Posterior cingulate gyrus (tissue), 11 donors: Measurements from ENCODE around the gene GREM1.

Source experiments
- DNase-seq, 10 donors: peaks; one replicate each; pipeline versions ENCODE4 v3.0.0 to v3.0.0-alpha.2; 2020 to 2021; ENCODE audit warnings: mixed read lengths in 3 of 10
- intact Hi-C: fragments of 100-400 bp; cut with DNase I; formaldehyde crosslinking; loops from one replicate; pipeline ENCODE4 v1.15.1; 2023

GREM1 gene

GRCh38 chr15:32767236-32767635 lies 49.4 kb downstream of the GREM1 start:
- intact Hi-C loops = no loop called here
- no peak for DNase-seq

GRCh38 chr15:32774022-32774421 lies 56.2 kb downstream of the GREM1 start:
- intact Hi-C loops = no loop called here
- no peak for DNase-seq

GRCh38 chr15:32775103-32775502 lies 57.3 kb downstream of the GREM1 start:
- DNase-seq = no peak
- intact Hi-C loops = no loop called here

- DNase-seq = no peak
- intact Hi-C loops = no loop called here
Observed at GRCh38 chr15:32778391-32779176, 60.8 kb downstream of the GREM1 start.

GRCh38 chr15:32781781-32782180 lies 64.0 kb downstream of the GREM1 start:
- no peak for DNase-seq
- intact Hi-C loops = no loop called here

GRCh38 chr15:32784581-32784980 lies 66.8 kb downstream of the GREM1 start:
- no peak for DNase-seq
- intact Hi-C loops = no loop called here

GRCh38 chr15:32786906-32787305 lies 69.1 kb downstream of the GREM1 start:
- intact Hi-C loops = no loop called here
- DNase-seq = no peak

- DNase-seq = no peak
- intact Hi-C loops = no loop called here
Observed at GRCh38 chr15:32787949-32788348, 70.1 kb downstream of the GREM1 start.

- intact Hi-C loops = no loop called here
- DNase-seq = no peak
Observed at GRCh38 chr15:32790352-32790999, 72.7 kb downstream of the GREM1 start.

GRCh38 chr15:32792436-32792835 lies 74.6 kb downstream of the GREM1 start:
- intact Hi-C loops = no loop called here
- DNase-seq = no peak
